ENCODE data around the gene ACBD6. TPM values are rescaled to one million over a fixed set of nuclear protein-coding genes. Genes with fewer than 3 reads are reported as not detected.

ACBD6 gene
- total RNA-seq, 4 donors from 2014 or later: 33.3 to 44.0 (median 42.6) TPM

DNA sequence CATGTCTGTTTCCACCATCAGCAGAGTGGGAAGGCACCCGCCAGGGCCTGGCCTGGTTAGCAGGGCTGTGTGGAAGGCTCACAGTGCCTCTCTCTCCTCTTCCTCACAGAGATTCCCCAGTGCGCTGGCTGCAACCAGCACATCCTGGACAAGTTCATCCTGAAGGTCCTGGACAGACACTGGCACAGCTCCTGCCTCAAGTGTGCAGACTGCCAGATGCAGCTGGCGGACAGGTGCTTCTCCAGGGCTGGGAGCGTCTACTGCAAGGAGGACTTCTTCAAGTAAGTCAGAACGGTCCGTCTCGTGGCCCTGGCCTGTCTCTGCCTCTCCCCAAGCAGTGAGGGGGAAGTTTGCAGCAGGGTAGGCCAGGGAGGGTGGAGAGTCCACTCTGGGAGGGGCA, 254.2 kb downstream of the ACBD6 start:
- 91% methylated on average over 7 of the region's 7 CpGs for WGBS
- H3K27ac ChIP-seq (replicated peaks in 1 of 4): no peak overlapping the region
- intact Hi-C loops (cut with DNase I): no loop called here
- DNase-seq (ENCODE audit: extremely low spot score): no peak
- H3K36me3 ChIP-seq: no peaks in the 10 kb centered on the region
- H3K9me3 ChIP-seq: no peaks in the 10 kb centered on the region
- no peak overlapping the region for H3K4me3 ChIP-seq
- H3K4me1 ChIP-seq: no peaks in the 10 kb centered on the region
- peaks cover 0 to 66% (median under 1%) of the 10 kb centered on the region in 4 donors for H3K27me3 ChIP-seq
- TF ChIP-seq POLR2A (IDR thresholded peaks at IDR 0.05; ENCODE audit: low read depth) (no peak), EP300 (IDR thresholded peaks at IDR 0.05) (no peak), POLR2AphosphoS5 (IDR thresholded peaks at IDR 0.05) (no peak)
- TF ChIP-seq, protein P1, sequence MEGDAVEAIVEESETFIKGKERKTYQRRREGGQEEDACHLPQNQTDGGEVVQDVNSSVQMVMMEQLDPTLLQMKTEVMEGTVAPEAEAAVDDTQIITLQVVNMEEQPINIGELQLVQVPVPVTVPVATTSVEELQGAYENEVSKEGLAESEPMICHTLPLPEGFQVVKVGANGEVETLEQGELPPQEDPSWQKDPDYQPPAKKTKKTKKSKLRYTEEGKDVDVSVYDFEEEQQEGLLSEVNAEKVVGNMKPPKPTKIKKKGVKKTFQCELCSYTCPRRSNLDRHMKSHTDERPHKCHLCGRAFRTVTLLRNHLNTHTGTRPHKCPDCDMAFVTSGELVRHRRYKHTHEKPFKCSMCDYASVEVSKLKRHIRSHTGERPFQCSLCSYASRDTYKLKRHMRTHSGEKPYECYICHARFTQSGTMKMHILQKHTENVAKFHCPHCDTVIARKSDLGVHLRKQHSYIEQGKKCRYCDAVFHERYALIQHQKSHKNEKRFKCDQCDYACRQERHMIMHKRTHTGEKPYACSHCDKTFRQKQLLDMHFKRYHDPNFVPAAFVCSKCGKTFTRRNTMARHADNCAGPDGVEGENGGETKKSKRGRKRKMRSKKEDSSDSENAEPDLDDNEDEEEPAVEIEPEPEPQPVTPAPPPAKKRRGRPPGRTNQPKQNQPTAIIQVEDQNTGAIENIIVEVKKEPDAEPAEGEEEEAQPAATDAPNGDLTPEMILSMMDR (IDR thresholded peaks at IDR 0.05): no peak

DNA sequence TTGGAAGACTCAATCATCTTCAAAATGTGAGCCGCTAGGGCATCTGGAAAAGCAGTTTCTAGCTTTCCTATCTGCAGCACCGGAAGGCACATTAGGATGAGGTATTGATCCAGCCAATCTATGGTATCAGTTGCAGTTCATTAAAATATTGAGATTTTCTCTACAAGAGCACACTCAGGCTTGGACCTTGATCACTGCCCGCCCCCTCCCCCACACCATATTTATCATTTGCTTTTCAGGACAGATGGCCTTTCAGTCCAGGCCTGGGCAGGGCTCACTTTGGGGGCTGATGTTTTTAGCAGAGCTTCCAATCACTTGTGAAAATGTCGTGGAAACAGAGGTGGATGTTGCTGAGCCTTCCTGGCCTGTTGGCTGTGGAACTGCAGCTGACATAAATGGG, 254.8 kb downstream of the ACBD6 start:
- TF ChIP-seq EP300 (IDR thresholded peaks at IDR 0.05) (no peak), POLR2AphosphoS5 (IDR thresholded peaks at IDR 0.05) (no peak), POLR2A (IDR thresholded peaks at IDR 0.05; ENCODE audit: low read depth) (no peak)
- TF ChIP-seq, protein P1 (IDR thresholded peaks at IDR 0.05): no peak
- Histone ChIP-seq H3K4me1 (no peaks in the 10 kb centered on the region), H3K36me3 (no peaks in the 10 kb centered on the region), H3K4me3 (no peak overlapping the region), H3K9me3 (no peaks in the 10 kb centered on the region), H3K27ac (replicated peaks in 1 of 4) (no peak overlapping the region), H3K27me3 (peaks cover 0 to 66% (median 0%) of the 10 kb centered on the region in 4 donors)
- no peak for DNase-seq (ENCODE audit: extremely low spot score)
- 92% methylated on average over 4 of the region's 4 CpGs for WGBS
- intact Hi-C loops (cut with DNase I): no loop called here

DNA sequence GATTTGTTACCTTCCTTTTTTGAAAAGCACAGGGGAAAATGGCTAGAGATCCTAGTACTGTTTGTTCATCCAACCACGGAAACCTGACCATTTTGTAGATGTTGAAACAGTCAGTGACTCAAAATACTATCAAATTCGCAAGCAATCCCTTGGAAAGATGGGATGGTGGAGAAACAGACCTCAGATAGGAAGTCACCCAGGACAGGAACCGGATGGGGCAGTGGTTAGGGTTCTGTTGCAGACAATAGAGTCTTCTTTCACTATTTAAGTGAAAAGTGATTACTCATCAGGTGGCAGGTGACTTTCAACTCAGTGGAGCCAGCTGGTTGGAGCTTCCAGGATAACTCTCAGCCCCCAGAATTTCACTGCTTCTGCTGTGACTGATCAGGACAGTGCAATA, 255.3 kb downstream of the ACBD6 start:
- Histone ChIP-seq H3K27me3 (peaks cover 0 to 66% (median 0%) of the 10 kb centered on the region in 4 donors), H3K4me1 (no peaks in the 10 kb centered on the region), H3K4me3 (no peak overlapping the region), H3K36me3 (no peaks in the 10 kb centered on the region), H3K27ac (replicated peaks in 1 of 4) (no peak overlapping the region), H3K9me3 (no peaks in the 10 kb centered on the region)
- intact Hi-C loops (cut with DNase I): no loop called here
- no peak for DNase-seq (ENCODE audit: extremely low spot score)
- 72% methylated on average over 3 of the region's 3 CpGs for WGBS
- TF ChIP-seq POLR2AphosphoS5 (IDR thresholded peaks at IDR 0.05) (no peak), POLR2A (IDR thresholded peaks at IDR 0.05; ENCODE audit: low read depth) (no peak), EP300 (IDR thresholded peaks at IDR 0.05) (no peak)
- TF ChIP-seq, protein P1 (IDR thresholded peaks at IDR 0.05): no peak

DNA sequence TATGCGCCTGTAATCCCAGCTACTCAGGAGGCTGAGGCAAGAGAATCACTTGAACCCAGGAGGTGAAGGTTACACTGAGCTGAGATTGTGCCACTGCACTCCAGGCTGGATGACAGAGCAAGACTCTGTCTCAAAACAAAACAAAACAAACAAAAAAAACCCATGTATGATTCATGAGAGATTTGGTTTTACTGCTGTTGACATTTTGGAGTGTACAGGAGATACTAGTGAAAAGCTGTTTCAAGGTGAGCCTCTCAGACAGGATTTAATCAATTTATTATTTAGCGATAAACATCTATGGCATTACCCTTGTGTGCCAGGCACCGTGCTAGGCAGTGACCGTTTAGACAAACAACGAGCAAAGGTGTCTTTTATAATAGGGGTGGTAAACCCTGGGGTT, 255.8 kb downstream of the ACBD6 start:
- DNase-seq (ENCODE audit: extremely low spot score): no peak
- no peak overlapping the region for H3K4me3 ChIP-seq
- WGBS: 93% methylated on average over 5 of the region's 5 CpGs
- H3K9me3 ChIP-seq: no peaks in the 10 kb centered on the region
- H3K36me3 ChIP-seq: no peaks in the 10 kb centered on the region
- intact Hi-C loops (cut with DNase I): no loop called here
- TF ChIP-seq POLR2AphosphoS5 (IDR thresholded peaks at IDR 0.05): no peak
- no peak for TF ChIP-seq POLR2A (IDR thresholded peaks at IDR 0.05; ENCODE audit: low read depth)
- TF ChIP-seq, protein P1 (IDR thresholded peaks at IDR 0.05): no peak
- TF ChIP-seq EP300 (IDR thresholded peaks at IDR 0.05): no peak
- H3K27ac ChIP-seq (replicated peaks in 1 of 4): no peak overlapping the region
- no peaks in the 10 kb centered on the region for H3K4me1 ChIP-seq
- H3K27me3 ChIP-seq: peaks cover 0 to 67% (median 0%) of the 10 kb centered on the region in 4 donors

DNA sequence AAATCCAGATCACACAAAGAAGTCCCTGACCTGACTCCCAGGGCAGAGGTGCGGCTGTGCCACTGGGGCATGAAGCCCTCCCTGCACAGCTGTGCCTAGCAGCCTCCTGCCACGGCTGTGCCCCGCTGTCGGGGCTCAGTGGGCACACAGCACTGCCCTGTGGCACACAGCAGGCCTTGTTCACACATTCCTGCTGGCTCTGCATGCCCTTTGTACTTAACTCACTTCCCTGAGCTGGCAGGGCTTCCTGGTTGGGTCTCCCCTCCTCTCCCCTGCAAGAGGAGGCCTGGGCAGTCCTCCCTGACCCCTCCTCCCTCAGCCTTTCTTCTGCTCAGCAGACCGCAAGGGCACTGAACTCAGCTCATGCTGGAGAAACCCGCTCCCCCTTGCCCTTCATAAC, 257.5 kb downstream of the ACBD6 start:
- Histone ChIP-seq H3K4me1 (no peaks in the 10 kb centered on the region), H3K4me3 (no peak overlapping the region), H3K27me3 (peaks cover 0 to 68% (median 6%) of the 10 kb centered on the region in 4 donors), H3K9me3 (no peaks in the 10 kb centered on the region), H3K36me3 (no peaks in the 10 kb centered on the region), H3K27ac (replicated peaks in 1 of 4) (no peak overlapping the region)
- TF ChIP-seq POLR2A (IDR thresholded peaks at IDR 0.05; ENCODE audit: low read depth): no peak
- TF ChIP-seq POLR2AphosphoS5 (IDR thresholded peaks at IDR 0.05): no peak
- no peak for TF ChIP-seq EP300 (IDR thresholded peaks at IDR 0.05)
- TF ChIP-seq, protein P1 (IDR thresholded peaks at IDR 0.05): no peak
- DNase-seq (ENCODE audit: extremely low spot score): no peak
- intact Hi-C loops (cut with DNase I): no loop called here
- WGBS: 78% methylated on average over 5 of the region's 6 CpGs
